ENCODE data around the gene PIN1. TPM values are rescaled to one million over a fixed set of nuclear protein-coding genes. Genes with fewer than 3 reads are reported as not detected.

PIN1 gene
- total and polyA plus RNA-seq, 2 of the 13 experiments (the other 11 are each of a cell fraction or from before 2014, with no cell fraction given), result 31.9 to 72.0 TPM

DNA sequence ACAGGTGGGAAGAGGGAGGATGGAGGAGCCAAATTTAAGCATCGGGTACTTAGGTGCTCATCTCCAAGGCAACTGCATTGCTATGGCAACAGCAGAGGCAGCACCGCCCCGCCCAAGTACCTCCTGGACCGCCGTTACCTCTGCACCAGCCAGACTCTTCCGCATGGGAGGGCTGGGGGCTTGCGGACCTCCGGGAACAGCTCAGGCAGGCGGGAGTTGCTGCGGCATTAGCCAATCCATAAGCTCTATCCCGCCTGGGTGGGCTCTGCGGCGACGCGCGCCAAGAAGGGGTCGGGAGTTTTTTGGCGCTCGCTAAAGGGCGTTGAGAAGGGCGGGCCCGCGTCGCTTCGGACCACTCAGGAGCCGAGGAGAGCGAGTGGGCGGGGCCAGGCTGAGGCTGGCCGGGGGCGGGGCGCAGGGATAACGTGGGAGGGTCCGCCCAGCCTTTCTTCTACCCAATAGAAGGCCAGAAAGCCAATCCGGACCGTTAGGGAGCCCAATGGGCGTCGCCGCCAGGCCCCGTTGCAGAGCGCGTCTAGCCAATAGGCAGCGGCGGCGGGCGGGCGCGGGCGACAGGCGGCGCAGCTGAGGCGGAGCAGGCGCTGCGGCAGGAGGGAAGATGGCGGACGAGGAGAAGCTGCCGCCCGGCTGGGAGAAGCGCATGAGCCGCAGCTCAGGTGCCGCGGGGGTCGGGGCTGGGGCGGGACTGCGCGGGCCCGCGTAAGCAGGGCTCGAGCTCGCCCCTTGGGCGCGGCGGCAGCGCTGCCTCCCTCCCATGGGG is at the start of gene PIN1 (continued):
- no peak for TF ChIP-seq TMF1 (CRISPR knock-in tag; IDR thresholded peaks at IDR 0.05; ENCODE audit: low read depth)
- TF ChIP-seq NKX3-1 (CRISPR knock-in tag; IDR thresholded peaks at IDR 0.05), result no peak
- no peak for TF ChIP-seq ZNF33A (CRISPR knock-in tag; IDR thresholded peaks at IDR 0.05; ENCODE audit: borderline replicate concordance)
- TF ChIP-seq FOXJ3 (CRISPR knock-in tag; IDR thresholded peaks at IDR 0.05; ENCODE audit: borderline replicate concordance), result no peak
- TF ChIP-seq, protein P1, sequence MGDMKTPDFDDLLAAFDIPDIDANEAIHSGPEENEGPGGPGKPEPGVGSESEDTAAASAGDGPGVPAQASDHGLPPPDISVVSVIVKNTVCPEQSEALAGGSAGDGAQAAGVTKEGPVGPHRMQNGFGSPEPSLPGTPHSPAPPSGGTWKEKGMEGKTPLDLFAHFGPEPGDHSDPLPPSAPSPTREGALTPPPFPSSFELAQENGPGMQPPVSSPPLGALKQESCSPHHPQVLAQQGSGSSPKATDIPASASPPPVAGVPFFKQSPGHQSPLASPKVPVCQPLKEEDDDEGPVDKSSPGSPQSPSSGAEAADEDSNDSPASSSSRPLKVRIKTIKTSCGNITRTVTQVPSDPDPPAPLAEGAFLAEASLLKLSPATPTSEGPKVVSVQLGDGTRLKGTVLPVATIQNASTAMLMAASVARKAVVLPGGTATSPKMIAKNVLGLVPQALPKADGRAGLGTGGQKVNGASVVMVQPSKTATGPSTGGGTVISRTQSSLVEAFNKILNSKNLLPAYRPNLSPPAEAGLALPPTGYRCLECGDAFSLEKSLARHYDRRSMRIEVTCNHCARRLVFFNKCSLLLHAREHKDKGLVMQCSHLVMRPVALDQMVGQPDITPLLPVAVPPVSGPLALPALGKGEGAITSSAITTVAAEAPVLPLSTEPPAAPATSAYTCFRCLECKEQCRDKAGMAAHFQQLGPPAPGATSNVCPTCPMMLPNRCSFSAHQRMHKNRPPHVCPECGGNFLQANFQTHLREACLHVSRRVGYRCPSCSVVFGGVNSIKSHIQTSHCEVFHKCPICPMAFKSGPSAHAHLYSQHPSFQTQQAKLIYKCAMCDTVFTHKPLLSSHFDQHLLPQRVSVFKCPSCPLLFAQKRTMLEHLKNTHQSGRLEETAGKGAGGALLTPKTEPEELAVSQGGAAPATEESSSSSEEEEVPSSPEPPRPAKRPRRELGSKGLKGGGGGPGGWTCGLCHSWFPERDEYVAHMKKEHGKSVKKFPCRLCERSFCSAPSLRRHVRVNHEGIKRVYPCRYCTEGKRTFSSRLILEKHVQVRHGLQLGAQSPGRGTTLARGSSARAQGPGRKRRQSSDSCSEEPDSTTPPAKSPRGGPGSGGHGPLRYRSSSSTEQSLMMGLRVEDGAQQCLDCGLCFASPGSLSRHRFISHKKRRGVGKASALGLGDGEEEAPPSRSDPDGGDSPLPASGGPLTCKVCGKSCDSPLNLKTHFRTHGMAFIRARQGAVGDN (CRISPR knock-in tag; IDR thresholded peaks at IDR 0.05), result peak; percentile 72
- TF ChIP-seq, protein P2, sequence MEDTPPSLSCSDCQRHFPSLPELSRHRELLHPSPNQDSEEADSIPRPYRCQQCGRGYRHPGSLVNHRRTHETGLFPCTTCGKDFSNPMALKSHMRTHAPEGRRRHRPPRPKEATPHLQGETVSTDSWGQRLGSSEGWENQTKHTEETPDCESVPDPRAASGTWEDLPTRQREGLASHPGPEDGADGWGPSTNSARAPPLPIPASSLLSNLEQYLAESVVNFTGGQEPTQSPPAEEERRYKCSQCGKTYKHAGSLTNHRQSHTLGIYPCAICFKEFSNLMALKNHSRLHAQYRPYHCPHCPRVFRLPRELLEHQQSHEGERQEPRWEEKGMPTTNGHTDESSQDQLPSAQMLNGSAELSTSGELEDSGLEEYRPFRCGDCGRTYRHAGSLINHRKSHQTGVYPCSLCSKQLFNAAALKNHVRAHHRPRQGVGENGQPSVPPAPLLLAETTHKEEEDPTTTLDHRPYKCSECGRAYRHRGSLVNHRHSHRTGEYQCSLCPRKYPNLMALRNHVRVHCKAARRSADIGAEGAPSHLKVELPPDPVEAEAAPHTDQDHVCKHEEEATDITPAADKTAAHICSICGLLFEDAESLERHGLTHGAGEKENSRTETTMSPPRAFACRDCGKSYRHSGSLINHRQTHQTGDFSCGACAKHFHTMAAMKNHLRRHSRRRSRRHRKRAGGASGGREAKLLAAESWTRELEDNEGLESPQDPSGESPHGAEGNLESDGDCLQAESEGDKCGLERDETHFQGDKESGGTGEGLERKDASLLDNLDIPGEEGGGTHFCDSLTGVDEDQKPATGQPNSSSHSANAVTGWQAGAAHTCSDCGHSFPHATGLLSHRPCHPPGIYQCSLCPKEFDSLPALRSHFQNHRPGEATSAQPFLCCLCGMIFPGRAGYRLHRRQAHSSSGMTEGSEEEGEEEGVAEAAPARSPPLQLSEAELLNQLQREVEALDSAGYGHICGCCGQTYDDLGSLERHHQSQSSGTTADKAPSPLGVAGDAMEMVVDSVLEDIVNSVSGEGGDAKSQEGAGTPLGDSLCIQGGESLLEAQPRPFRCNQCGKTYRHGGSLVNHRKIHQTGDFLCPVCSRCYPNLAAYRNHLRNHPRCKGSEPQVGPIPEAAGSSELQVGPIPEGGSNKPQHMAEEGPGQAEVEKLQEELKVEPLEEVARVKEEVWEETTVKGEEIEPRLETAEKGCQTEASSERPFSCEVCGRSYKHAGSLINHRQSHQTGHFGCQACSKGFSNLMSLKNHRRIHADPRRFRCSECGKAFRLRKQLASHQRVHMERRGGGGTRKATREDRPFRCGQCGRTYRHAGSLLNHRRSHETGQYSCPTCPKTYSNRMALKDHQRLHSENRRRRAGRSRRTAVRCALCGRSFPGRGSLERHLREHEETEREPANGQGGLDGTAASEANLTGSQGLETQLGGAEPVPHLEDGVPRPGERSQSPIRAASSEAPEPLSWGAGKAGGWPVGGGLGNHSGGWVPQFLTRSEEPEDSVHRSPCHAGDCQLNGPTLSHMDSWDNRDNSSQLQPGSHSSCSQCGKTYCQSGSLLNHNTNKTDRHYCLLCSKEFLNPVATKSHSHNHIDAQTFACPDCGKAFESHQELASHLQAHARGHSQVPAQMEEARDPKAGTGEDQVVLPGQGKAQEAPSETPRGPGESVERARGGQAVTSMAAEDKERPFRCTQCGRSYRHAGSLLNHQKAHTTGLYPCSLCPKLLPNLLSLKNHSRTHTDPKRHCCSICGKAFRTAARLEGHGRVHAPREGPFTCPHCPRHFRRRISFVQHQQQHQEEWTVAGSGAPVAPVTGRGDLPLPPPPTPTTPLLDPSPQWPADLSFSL (CRISPR knock-in tag; IDR thresholded peaks at IDR 0.05), result no peak
- peak; percentile 25; the same call in 1 of the 2 replicates for TF ChIP-seq HIVEP1 (CRISPR knock-in tag; IDR thresholded peaks at IDR 0.05)
- no peak for TF ChIP-seq ZNF496 (CRISPR knock-in tag; IDR thresholded peaks at IDR 0.05; ENCODE audit: insufficient replicate concordance)
- no peak for TF ChIP-seq MBNL3 (CRISPR knock-in tag; conservative IDR thresholded peaks at IDR 0.05)
- TF ChIP-seq, protein P3, sequence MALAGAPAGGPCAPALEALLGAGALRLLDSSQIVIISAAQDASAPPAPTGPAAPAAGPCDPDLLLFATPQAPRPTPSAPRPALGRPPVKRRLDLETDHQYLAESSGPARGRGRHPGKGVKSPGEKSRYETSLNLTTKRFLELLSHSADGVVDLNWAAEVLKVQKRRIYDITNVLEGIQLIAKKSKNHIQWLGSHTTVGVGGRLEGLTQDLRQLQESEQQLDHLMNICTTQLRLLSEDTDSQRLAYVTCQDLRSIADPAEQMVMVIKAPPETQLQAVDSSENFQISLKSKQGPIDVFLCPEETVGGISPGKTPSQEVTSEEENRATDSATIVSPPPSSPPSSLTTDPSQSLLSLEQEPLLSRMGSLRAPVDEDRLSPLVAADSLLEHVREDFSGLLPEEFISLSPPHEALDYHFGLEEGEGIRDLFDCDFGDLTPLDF (CRISPR knock-in tag; IDR thresholded peaks at IDR 0.05), result peak; percentile 88
- peak; percentile 74 for TF ChIP-seq GATAD1 (CRISPR knock-in tag; IDR thresholded peaks at IDR 0.05)
- TF ChIP-seq, protein P4, sequence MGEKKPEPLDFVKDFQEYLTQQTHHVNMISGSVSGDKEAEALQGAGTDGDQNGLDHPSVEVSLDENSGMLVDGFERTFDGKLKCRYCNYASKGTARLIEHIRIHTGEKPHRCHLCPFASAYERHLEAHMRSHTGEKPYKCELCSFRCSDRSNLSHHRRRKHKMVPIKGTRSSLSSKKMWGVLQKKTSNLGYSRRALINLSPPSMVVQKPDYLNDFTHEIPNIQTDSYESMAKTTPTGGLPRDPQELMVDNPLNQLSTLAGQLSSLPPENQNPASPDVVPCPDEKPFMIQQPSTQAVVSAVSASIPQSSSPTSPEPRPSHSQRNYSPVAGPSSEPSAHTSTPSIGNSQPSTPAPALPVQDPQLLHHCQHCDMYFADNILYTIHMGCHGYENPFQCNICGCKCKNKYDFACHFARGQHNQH (CRISPR knock-in tag; IDR thresholded peaks at IDR 0.05), result 0 out of 2 replicates have a peak, but pooled peaks have one; percentile 31
